GM12891 (cell line): ENCODE measurements around the gene TRERF1.

Source experiments
- DNase-seq: peaks from one replicate; pipeline ENCODE4 v3.0.0; 2011; ENCODE audit warnings: low spot score; ENCODE audit not compliant: insufficient read length
- FAIRE-seq: peaks from 2 replicates; lab custom pipeline; 2011; peaks lifted over from hg19 to GRCh38; lab: Jason Lieb, UNC
- PAX5 ChIP-seq: IDR thresholded peaks from 2 replicates; pipeline ENCODE4 v1.6.1; 2011; ENCODE audit warnings: low read length, moderate library complexity, mild to moderate bottlenecking; ENCODE audit not compliant: insufficient read depth, severe bottlenecking
- POLR2A ChIP-seq: IDR thresholded peaks from 2 replicates; pipeline ENCODE4 v1.6.1; 2011; ENCODE audit warnings: low read depth, low read length, control low read depth
- POLR2AphosphoS5 ChIP-seq: IDR thresholded peaks from 2 replicates; pipeline ENCODE4 v1.6.1; 2011; ENCODE audit warnings: low read depth, low read length, control low read depth
- POU2F2 ChIP-seq: IDR thresholded peaks from 2 replicates; pipeline ENCODE4 v1.6.1; 2011; ENCODE audit warnings: low read depth, mild to moderate bottlenecking, control low read depth, low read length, moderate library complexity
- SPI1 ChIP-seq: IDR thresholded peaks from 2 replicates; pipeline ENCODE4 v1.6.1; 2011; ENCODE audit warnings: low read depth, low read length, control low read depth
- TAF1 ChIP-seq: IDR thresholded peaks from 2 replicates; pipeline ENCODE4 v1.6.1; 2011; ENCODE audit warnings: low read depth, low read length, control low read depth

TRERF1 gene

DNA sequence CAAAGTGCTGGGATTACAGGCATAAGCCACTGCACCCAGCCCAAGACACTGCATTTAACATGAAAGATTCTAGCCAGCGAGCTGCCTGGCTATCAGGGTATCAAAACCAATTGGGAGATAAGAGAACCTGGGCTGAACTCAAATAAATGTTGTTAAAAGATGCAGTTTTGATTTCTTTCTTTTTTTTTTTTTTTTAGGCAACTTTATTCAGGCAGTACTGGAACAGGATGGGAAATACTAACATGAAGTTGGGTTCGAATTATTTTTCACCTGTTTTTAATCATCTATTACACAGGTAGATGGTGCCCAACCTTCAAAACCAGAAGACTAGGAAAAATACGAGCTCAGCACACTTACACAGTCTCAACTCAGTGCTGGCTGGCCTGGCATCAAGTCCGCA is 63.7 kb downstream of the TRERF1 start:
- FAIRE-seq = no peak
- TF ChIP-seq TAF1 = no peak
- no peak for TF ChIP-seq SPI1
- no peak for TF ChIP-seq POLR2A
- no peak for TF ChIP-seq POLR2AphosphoS5
- no peak for TF ChIP-seq PAX5
- TF ChIP-seq POU2F2 = no peak
- DNase-seq = no peak

DNA sequence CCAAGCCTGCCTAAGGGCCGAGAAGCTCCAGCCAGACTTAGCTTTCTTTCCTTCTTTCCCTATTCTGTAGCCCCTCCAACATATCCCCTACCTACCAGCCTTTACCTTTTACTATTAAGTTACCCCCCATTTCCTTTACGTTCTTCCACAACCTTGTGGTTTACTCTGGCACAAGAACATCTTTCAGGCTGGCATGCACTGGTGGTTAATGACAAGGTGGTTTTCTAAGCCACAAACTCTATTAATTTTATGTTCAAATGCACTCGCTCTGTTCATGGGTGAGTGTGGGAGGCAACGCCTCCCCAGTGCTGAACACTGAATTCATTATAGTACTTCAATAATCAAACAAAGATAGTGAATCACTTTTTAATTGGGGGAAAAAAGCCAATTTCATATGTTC is 64.4 kb downstream of the TRERF1 start:
- FAIRE-seq (peak; percentile 56), DNase-seq (no peak)
- no peak for TF ChIP-seq PAX5
- TF ChIP-seq POLR2A = no peak
- no peak for TF ChIP-seq POLR2AphosphoS5
- TF ChIP-seq SPI1 = no peak
- no peak for TF ChIP-seq TAF1
- no peak for TF ChIP-seq POU2F2

DNA sequence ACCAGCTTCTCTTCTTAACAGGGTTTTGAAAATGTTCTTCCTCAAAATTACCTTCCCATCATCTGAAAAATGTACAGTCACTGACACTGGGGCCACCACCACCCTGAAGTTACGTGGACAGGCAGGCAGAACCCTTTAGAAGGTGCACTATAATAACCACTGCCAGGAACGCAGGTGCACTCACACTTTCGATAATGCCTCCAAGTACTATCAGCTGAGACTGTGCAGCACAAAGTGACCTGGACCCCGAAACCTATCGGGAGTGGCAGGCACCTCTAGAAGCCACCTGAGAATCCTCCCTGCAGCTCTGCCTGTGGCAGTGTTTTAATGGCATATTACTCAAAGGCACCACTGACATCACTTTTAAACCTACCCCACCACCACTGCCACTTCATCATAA is 66.4 kb downstream of the TRERF1 start:
- TF ChIP-seq POU2F2 = no peak
- no peak for TF ChIP-seq SPI1
- FAIRE-seq (no peak), DNase-seq (no peak)

DNA sequence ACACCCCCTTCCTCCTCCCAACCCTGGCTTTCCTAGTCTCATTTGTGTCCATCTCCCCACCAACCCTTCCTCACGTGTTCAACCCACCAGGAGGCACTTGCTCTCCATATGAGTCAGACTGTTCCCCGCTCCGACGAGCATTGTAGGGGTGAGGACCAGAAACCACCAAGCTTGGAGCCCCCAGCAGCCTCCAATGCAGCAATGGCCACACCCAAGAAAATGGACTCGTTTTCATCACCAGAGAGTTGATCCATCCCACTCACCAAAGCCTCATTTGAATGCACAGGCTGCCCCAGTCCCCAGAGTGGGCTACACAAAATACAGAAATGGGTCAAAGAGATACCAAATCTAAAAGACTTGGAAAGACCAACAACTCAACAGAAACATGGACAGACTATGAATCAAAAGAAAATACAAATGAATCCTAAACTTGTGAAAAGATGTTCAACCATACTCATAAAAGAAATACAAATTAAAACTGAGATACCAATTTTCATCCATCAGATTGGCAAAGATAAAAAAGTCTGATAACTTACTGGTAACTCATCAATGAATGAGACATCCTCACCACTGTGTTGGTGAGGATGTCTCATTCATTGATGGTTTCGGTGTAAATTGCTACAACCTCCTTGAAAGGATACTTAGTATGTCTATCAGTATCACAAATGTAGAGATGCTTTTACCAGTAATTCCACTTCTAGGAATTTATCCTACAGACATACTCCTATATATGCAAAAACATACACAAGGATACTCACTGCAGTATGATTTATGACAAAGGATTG is 68.1 kb downstream of the TRERF1 start:
- TF ChIP-seq PAX5 (no peak), POLR2AphosphoS5 (no peak), TAF1 (no peak), POLR2A (no peak), SPI1 (no peak), POU2F2 (no peak)
- no peak for DNase-seq
- no peak for FAIRE-seq

DNA sequence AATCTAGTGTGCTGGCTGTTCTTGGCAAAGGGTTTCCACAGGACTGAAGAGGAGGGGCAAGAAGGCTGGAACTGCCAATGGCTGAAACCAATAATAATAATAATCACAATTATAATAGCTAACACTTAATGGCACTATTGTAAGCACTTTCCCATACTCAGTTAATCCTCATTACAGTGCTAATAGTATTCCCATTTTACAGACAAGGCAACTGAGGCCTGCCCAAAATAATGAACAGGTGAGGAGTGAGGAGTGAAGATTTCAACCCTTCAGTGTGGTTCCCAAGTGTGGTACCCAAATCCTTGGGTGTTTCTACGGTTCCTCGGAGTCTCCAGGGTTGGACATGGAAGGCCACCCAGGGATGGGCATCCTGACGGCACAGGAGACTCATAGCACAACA is 69.9 kb downstream of the TRERF1 start:
- TF ChIP-seq TAF1 (no peak), PAX5 (no peak), SPI1 (no peak), POU2F2 (no peak), POLR2A (no peak), POLR2AphosphoS5 (no peak)
- FAIRE-seq (no peak), DNase-seq (no peak)

DNA sequence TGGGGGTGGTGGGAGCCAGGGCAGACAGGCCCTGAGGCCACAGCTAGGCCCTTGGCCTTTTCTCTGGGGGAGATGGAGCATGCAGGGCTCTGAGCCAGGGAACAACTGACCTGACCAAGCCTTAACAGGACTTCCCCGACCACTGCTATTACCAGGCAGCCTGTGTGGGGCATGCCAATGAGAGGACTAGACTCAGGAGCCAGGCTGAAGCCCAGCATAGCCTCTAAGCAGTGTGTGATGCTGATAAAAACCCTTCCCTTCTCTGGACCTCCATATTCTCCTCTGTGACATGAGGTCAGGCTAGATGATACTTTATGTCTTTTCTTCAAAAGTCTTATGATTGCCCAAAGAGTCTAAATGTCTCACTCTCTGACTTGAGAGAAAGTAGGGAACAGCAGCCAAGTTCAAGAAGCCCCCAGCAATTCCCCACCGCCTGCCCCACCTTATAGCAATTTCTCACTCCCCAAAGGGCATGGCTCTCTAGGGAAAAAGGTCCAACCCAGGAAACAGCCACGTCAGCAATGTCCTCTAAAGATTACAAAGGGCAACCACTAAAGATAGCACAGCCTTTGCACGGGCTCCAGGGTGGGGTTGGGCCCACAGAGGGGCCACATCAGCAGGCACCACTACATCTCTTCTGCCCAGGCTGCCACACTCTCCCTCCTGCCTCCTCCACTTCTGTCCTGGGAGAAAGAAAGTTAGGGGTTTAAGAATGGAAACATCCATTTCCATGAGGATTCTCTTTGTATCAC is 71.3 kb downstream of the TRERF1 start:
- DNase-seq = no peak
- TF ChIP-seq PAX5 (no peak), SPI1 (no peak), POU2F2 (no peak), POLR2A (no peak), POLR2AphosphoS5 (no peak), TAF1 (no peak)
- no peak for FAIRE-seq

DNA sequence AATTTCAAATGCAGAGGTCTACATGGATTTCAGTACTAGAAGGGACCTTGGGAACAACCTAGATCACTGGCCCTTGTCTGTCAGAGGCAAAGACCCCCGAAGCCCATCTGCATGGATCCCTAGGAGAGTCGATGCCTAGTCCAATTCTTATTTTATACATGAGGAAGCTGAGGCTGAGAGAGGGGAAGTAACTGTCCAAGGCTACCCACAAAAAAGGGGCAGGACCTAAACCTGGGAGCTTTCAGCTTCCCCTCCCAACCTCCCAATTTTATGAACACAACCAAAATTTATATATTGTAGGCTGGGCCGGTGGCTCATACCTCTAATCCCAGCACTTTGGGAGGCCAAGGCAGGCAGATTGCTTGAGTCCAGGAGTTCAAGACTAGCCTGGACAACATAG is 73.2 kb downstream of the TRERF1 start:
- TF ChIP-seq PAX5 = no peak
- TF ChIP-seq SPI1 = 0 out of 2 replicates have a peak, but pooled peaks have one; percentile 9
- no peak for FAIRE-seq
- no peak for DNase-seq

DNA sequence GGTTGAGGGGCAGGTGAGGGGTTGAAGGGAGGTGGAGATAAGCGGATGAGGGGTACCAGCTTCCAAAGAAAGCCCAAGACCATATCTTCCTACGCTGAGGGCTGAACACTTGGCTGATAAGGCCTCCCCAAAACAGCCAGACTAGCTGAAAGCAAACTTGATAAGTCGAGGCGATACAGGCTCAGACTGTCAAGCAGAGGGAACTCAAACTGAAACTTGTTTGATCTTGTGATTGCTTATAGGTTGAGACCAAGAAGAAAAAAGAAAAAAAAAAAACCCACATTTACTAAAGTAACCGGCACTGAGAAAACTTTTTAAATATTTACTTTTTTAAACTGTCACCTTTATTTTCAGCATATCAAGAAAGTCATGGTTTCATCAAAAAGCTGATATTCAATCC is 73.6 kb downstream of the TRERF1 start:
- TF ChIP-seq TAF1 (no peak), POLR2A (no peak), POU2F2 (no peak), PAX5 (no peak), POLR2AphosphoS5 (no peak), SPI1 (no peak)
- FAIRE-seq (no peak), DNase-seq (no peak)

DNA sequence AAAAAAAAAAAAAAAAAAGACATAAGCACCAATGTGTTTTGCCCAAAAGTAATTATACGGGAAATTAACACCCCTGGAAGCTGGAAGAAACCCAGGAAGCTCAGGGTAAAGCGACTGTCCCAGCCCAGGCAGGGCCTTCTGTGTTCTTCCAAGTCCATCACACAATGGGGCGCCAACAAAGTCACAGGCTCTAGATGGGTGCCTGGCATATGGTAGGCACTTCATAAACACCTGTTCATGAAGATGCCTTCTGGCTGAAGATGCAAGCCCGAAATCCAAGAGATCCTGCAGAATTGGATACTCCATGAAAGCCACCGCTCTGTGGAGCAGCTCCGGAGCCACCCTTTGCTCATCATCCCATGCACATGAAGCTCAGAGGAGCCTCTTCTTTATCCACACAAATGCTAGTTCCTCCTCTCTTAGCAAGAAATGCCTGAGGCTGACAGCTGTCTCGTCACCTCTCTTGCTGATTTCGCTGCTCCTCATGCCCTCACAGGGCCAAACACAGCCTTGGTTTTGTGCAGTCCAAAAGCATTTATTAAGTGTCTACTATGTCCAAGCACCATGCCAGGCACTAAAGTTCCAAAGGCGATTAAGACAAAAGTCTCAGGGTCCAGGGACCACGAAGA is 76.6 kb downstream of the TRERF1 start:
- FAIRE-seq (no peak), DNase-seq (no peak)
- TF ChIP-seq POLR2A (no peak), POLR2AphosphoS5 (no peak), TAF1 (no peak)
